Measurements from ENCODE around the gene RFX1. TPM values are rescaled to one million over a fixed set of nuclear protein-coding genes. Genes with fewer than 3 reads are reported as not detected.
"Not testable (repeated sequence)": the region's sequence is repeated elsewhere in the genome, so short reads cannot be mapped to it uniquely, and the experiment has no call there.

Gene RFX1
- total and polyA plus RNA-seq, 2 experiments from 2014 or later: 1.7 to 2.5 TPM

DNA sequence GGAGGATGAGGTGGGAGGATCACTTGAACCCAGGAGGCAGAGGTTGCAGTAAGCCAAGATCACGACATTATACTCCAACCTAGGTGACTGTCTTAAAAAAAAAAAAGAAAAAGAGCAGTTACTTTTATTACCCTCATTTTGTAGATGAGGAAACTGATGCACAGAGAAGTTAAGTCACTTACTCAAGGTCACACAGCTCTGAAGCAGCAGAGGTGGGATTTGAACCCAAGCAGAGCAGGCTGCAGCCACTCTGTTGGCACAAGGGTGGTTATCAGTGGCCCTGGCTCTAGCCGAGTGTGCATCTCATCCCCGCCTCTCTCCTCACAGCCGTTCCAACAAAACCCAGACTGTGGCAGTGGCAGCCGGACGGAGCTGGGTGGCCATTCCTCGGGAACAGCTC, 33.1 kb upstream of the RFX1 start:
- 91 to 94% methylated on average over 7 of the region's 7 CpGs for WGBS, 2 experiments (ENCODE audit: low coverage in 1 of 2, low lambda C conversion rate in 2 of 2, missing lambda C conversion rate in 2 of 2)
- Histone ChIP-seq H4K20me1 (ENCODE audit: insufficient read depth) (no peaks in the 10 kb centered on the region), H3K36me3 (ENCODE audit: low read depth) (no peaks in the 10 kb centered on the region), H3K9me3 (ENCODE audit: low read depth) (no peaks in the 10 kb centered on the region), H3F3A (ENCODE audit: insufficient read depth) (no peaks in the 10 kb centered on the region), H3K27ac (no peak overlapping the region), H3K4me2 (ENCODE audit: unreplicated experiment) (no peak overlapping the region), H3K9ac (no peak overlapping the region), H2AFZ (no peak overlapping the region), H3K27me3 (replicated peaks; ENCODE audit: insufficient read depth) (no peaks in the 10 kb centered on the region), H3K9me2 (ENCODE audit: insufficient read depth) (no peaks in the 10 kb centered on the region), H3K4me1 (ENCODE audit: insufficient read depth) (peaks cover 14% of the 10 kb centered on the region; the same call in 1 of the 2 replicates), H3K4me3 (no peak overlapping the region), H3K79me2 (ENCODE audit: insufficient read depth) (no peaks in the 10 kb centered on the region)
- DNase-seq: no peak
- TF ChIP-seq EZH2phosphoT487 (IDR thresholded peaks at IDR 0.05; ENCODE audit: insufficient read depth, low read depth) (no peak), EZH2 (IDR thresholded peaks at IDR 0.05; ENCODE audit: insufficient read depth, poor library complexity, severe bottlenecking) (no peak)
- in situ Hi-C loops (cut with MboI): no loop called here

DNA sequence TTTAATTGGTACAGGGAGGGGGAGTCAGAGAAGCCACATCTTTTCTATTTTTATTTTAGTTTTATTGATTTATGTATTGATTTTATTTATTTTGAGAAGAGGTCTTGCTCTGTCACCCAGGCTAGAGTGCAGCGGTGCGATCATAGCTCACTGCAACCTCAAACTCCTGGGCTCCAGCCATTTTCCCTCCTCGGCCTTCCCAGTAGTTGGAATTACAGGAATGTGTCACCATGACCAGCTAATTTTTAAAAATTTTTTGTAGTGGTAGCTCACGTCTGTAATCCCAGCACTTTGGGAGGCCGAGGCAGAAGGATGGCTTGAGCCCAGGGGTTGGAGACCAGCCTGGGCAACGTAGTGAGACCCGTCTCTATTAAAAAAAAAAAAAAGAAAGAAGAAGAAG, 29.6 kb upstream of the RFX1 start:
- Histone ChIP-seq H3K79me2 (ENCODE audit: insufficient read depth) (no peaks in the 10 kb centered on the region), H3K27ac (peak overlapping the region; percentile 5; the same call in 1 of the 2 replicates), H3K4me2 (ENCODE audit: unreplicated experiment) (no peak overlapping the region), H4K20me1 (ENCODE audit: insufficient read depth) (no peaks in the 10 kb centered on the region), H3K4me1 (ENCODE audit: insufficient read depth) (peaks cover 8% of the 10 kb centered on the region; the same call in 1 of the 2 replicates), H3K36me3 (ENCODE audit: low read depth) (no peaks in the 10 kb centered on the region), H3K27me3 (replicated peaks; ENCODE audit: insufficient read depth) (no peaks in the 10 kb centered on the region), H3K4me3 (no peak overlapping the region), H3F3A (ENCODE audit: insufficient read depth) (no peaks in the 10 kb centered on the region), H3K9me2 (ENCODE audit: insufficient read depth) (no peaks in the 10 kb centered on the region), H2AFZ (no peak overlapping the region), H3K9me3 (ENCODE audit: low read depth) (no peaks in the 10 kb centered on the region), H3K9ac (no peak overlapping the region)
- WGBS, 2 experiments (ENCODE audit: low coverage in 1 of 2, low lambda C conversion rate in 2 of 2, missing lambda C conversion rate in 2 of 2): 21 to 28% methylated on average over 6 to 7 of the region's 7 CpGs
- DNase-seq: peak; percentile 43
- in situ Hi-C loops (cut with MboI): no loop called here
- TF ChIP-seq EZH2 (IDR thresholded peaks at IDR 0.05; ENCODE audit: insufficient read depth, poor library complexity, severe bottlenecking) (no peak), EZH2phosphoT487 (IDR thresholded peaks at IDR 0.05; ENCODE audit: insufficient read depth, low read depth) (no peak)

DNA sequence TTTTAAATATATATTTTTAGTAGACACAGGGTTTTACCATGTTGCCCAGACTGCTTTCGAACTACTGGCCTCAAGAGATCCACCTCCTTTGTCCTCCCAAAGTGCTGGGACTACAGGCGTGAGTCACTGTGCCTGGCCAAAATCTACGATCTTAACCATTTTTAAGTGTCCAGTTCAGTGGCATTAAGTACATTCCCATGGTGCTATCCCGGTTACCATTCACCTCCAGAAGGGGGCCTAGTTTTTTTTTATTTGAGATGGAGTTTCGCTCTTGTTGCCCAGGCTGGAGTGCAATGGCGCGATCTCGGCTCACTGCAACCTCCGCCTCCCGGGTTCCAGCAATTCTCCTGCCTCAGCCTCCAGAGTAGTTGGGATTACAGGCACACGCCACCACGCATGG, 29.0 kb upstream of the RFX1 start:
- H3K9ac ChIP-seq; H3K27ac ChIP-seq; H3K79me2 ChIP-seq (ENCODE audit: insufficient read depth); in situ Hi-C loops (cut with MboI); H3K4me2 ChIP-seq (ENCODE audit: unreplicated experiment); H4K20me1 ChIP-seq (ENCODE audit: insufficient read depth); H2AFZ ChIP-seq; H3F3A ChIP-seq (ENCODE audit: insufficient read depth); H3K36me3 ChIP-seq (ENCODE audit: low read depth); H3K9me2 ChIP-seq (ENCODE audit: insufficient read depth); H3K9me3 ChIP-seq (ENCODE audit: low read depth); H3K4me1 ChIP-seq (ENCODE audit: insufficient read depth); H3K4me3 ChIP-seq; H3K27me3 ChIP-seq (replicated peaks; ENCODE audit: insufficient read depth): not testable (repeated sequence)
- WGBS, 2 experiments (ENCODE audit: low coverage in 1 of 2, low lambda C conversion rate in 2 of 2, missing lambda C conversion rate in 2 of 2): 81 to 86% methylated on average over 12 of the region's 12 CpGs
- DNase-seq: peak; percentile 37

DNA sequence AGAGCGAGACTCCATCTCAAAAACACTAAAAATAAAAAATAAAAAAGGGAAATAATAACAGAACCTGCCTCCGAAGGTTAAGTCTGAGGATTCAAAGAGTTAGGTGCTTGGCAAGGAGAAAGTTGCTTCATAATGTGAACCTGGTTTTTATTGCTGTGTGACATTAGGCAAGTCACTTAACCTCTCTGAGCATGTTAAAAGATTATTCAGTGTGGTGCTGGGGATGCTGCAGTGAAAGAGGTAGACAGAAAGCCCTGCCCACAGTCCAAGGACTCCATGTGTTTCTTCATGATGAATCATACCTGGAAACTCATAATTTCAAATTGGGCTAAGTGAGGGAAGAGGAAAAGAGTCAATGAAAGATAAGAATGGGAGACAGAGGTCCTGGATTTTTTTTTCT, 27.8 kb upstream of the RFX1 start:
- Histone ChIP-seq H3K4me1 (ENCODE audit: insufficient read depth) (peaks cover 8% of the 10 kb centered on the region; the same call in 1 of the 2 replicates), H3K9me2 (ENCODE audit: insufficient read depth) (no peaks in the 10 kb centered on the region), H4K20me1 (ENCODE audit: insufficient read depth) (no peaks in the 10 kb centered on the region), H3K9me3 (ENCODE audit: low read depth) (no peaks in the 10 kb centered on the region), H3F3A (ENCODE audit: insufficient read depth) (no peaks in the 10 kb centered on the region), H3K36me3 (ENCODE audit: low read depth) (no peaks in the 10 kb centered on the region), H3K9ac (no peak overlapping the region), H3K79me2 (ENCODE audit: insufficient read depth) (no peaks in the 10 kb centered on the region), H3K4me2 (ENCODE audit: unreplicated experiment) (no peak overlapping the region), H3K27ac (no peak overlapping the region), H2AFZ (no peak overlapping the region), H3K27me3 (replicated peaks; ENCODE audit: insufficient read depth) (no peaks in the 10 kb centered on the region), H3K4me3 (no peak overlapping the region)
- WGBS, 2 experiments (ENCODE audit: low coverage in 1 of 2, low lambda C conversion rate in 2 of 2, missing lambda C conversion rate in 2 of 2): 96 to 100% methylated on average over 2 of the region's 2 CpGs
- no peak for TF ChIP-seq EZH2phosphoT487 (IDR thresholded peaks at IDR 0.05; ENCODE audit: insufficient read depth, low read depth)
- TF ChIP-seq EZH2 (IDR thresholded peaks at IDR 0.05; ENCODE audit: insufficient read depth, poor library complexity, severe bottlenecking): no peak
- DNase-seq: peak; percentile 36
- in situ Hi-C loops (cut with MboI): no loop called here

Measured in GM23248 (cell line).